K562 (cell line): ENCODE measurements around the gene LTA. TPM values are rescaled to one million over a fixed set of nuclear protein-coding genes. Genes with fewer than 3 reads are reported as not detected.

ENCODE experiments used
- EWSR1 ChIP-seq: fragments of 450-650 bp; IDR thresholded peaks from 2 replicates; pipeline ENCODE4 v1.6.1; 2018; ENCODE audit warnings: borderline replicate concordance, mild to moderate bottlenecking, low read depth, moderate library complexity; ENCODE audit not compliant: partially characterized antibody
- HCFC1 ChIP-seq: IDR thresholded peaks from 2 replicates; pipeline ENCODE4 v1.6.1; 2012; ENCODE audit warnings: low read depth, low read length, improper control_type of control experiment
- ILK ChIP-seq: fragments of 450-650 bp; IDR thresholded peaks from 2 replicates; pipeline ENCODE4 v1.6.1; 2016; ENCODE audit warnings: missing genetic modification characterization, low read depth, mild to moderate bottlenecking, missing compliant biosample characterization, moderate library complexity, borderline replicate concordance
- KDM4B ChIP-seq, 2 experiments: fragments of 450-650 bp in 1 of 2; sonication (generic) in 1 of 2; IDR thresholded peaks; 2 replicates each; pipeline ENCODE4 v1.6.1; 2016 to 2017; ENCODE audit warnings: borderline replicate concordance in 2 of 2, antibody characterized with exemption in 1 of 2, low read depth in 1 of 2, mild to moderate bottlenecking in 1 of 2
- KDM5B ChIP-seq: fragments of 200-600 bp; sonication (generic); IDR thresholded peaks from 2 replicates; pipeline ENCODE4 v1.6.1; 2012; ENCODE audit warnings: low read depth, mild to moderate bottlenecking, moderate library complexity, low read length, control low read depth, inconsistent platforms; ENCODE audit not compliant: insufficient replicate concordance
- PML ChIP-seq: IDR thresholded peaks from 2 replicates; pipeline ENCODE4 v1.6.1; 2012; ENCODE audit warnings: low read length, inconsistent platforms
- SAFB2 ChIP-seq: fragments of 200-400 bp; formaldehyde crosslinking; IDR thresholded peaks from 2 replicates; pipeline ENCODE4 v1.6.1; 2018; ENCODE audit warnings: borderline replicate concordance, low read length, low read depth, moderate library complexity; ENCODE audit not compliant: severe bottlenecking
- ZNF551 ChIP-seq: fragments of 250-450 bp; sonication (Bioruptor Pico); IDR thresholded peaks from 2 replicates; pipeline ENCODE4 v1.5.0; 2021; ENCODE audit warnings: mild to moderate bottlenecking, moderate library complexity
- polyA plus RNA-seq, 8 experiments: library from polyadenylated mRNA; depleted of rRNA in 4 of 8; stranded (reverse) in 5 of 8; unstranded in 3 of 8; fragments of >200 nt; fragmentation: Nextera tagmentation in 2 of 8; fragmentation: Illumina TruSeq in 1 of 8; extraction: Ambion mirVana in 2 of 8; extraction: Trizol in 1 of 8; gene quantifications; 2 replicates each; pipeline versions ENCODE4 v1.2.1 to v1.2.3, GENCODE V29; 2011 to 2014; ENCODE audit warnings: inconsistent platforms in 1 of 8, missing spikeins in 1 of 8
- total RNA-seq, 7 experiments: library from RNA; depleted of rRNA in 6 of 7; stranded (reverse); fragments of >200 nt in 6 of 7; fragmentation: Illumina TruSeq in 2 of 7; extraction: Trizol in 2 of 7; gene quantifications; 2 replicates each; pipeline versions ENCODE4 v1.2.1 to v1.2.3, GENCODE V29; 2011 to 2021; ENCODE audit warnings: low replicate concordance in 1 of 7
- TF ChIP-seq, protein P1 (sequence below): sonication (generic); formaldehyde crosslinking; IDR thresholded peaks from 2 replicates; pipeline ENCODE4 v1.9.0; 2022; ENCODE audit warnings: mild to moderate bottlenecking, missing genetic modification reagents
- TF ChIP-seq, protein P2 (sequence below): fragments of 250-450 bp; sonication (Bioruptor Pico); IDR thresholded peaks from 2 replicates; pipeline ENCODE4 v1.9.0; 2021; ENCODE audit warnings: mild to moderate bottlenecking
- TF ChIP-seq, protein P3 (sequence below): fragments of 450-650 bp; IDR thresholded peaks from 2 replicates; pipeline ENCODE4 v1.7.0; 2016; ENCODE audit warnings: borderline replicate concordance
- TF ChIP-seq, protein P4 (sequence below): fragments of 200-800 bp; sonication (Bioruptor generic); IDR thresholded peaks from 2 replicates; pipeline ENCODE4 v1.6.1; 2016; ENCODE audit warnings: missing genetic modification characterization, missing compliant biosample characterization
- TF ChIP-seq, protein P5 (sequence below): sonication (generic); formaldehyde crosslinking; IDR thresholded peaks from 2 replicates; pipeline ENCODE4 v1.8.0; 2023; ENCODE audit warnings: mild to moderate bottlenecking, missing genetic modification reagents
- TF ChIP-seq, protein P6 (sequence below): fragments of 450-650 bp; IDR thresholded peaks from 2 replicates; pipeline ENCODE4 v1.6.1; 2016; ENCODE audit warnings: low read depth, mild to moderate bottlenecking, moderate library complexity

LTA gene
- total and polyA plus RNA-seq, 9 of the 15 experiments (the other 6 are each of a cell fraction or from before 2014, with no cell fraction given), result 0.80 TPM; not detected in 8

DNA sequence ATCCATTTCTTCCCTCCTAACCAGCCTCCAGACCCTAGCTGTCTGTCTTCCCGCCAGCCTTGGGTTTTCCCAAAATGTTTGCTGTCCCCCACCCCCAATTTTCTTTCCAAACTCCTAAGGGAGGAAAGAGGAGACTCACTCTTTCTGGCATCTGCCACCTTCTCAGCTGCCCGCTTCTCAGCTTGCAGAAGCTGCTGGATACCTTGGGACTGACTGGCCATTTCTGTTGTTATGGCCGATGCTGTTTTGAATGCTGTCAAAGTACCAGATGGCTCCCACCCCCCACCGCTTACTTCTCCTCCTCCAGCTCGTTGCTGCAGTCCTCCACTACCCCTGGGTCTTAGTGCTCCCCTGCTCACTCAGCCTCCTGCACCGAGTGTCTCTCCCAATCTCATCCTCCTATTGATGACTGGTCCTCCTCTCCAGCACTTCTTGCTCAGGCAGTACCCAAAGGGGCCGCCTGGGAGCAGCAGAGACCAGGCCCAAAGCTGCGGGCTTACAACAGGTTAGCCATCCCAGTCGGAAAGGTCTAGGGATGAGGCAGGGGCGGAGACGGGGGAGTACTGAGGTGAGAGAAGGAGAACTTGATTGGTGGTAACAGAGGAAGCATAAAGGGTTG lies 25.6 kb upstream of the LTA start, which contains the start of gene ATP6V1G2 (continued):
- TF ChIP-seq SAFB2, result no peak
- TF ChIP-seq ZNF551 (CRISPR knock-in tag), result no peak
- no peak for TF ChIP-seq KDM4B (IDR thresholded peaks at IDR 0.05; ENCODE audit: borderline replicate concordance in 2 of 2, low read depth in 1 of 2)
- TF ChIP-seq, protein P1, sequence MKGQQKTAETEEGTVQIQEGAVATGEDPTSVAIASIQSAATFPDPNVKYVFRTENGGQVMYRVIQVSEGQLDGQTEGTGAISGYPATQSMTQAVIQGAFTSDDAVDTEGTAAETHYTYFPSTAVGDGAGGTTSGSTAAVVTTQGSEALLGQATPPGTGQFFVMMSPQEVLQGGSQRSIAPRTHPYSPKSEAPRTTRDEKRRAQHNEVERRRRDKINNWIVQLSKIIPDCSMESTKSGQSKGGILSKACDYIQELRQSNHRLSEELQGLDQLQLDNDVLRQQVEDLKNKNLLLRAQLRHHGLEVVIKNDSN (CRISPR knock-in tag), result no peak
- no peak for TF ChIP-seq ILK (tag)
- TF ChIP-seq, protein P2, sequence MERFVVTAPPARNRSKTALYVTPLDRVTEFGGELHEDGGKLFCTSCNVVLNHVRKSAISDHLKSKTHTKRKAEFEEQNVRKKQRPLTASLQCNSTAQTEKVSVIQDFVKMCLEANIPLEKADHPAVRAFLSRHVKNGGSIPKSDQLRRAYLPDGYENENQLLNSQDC (CRISPR knock-in tag), result no peak
- TF ChIP-seq PML, result no peak
- TF ChIP-seq, protein P3, sequence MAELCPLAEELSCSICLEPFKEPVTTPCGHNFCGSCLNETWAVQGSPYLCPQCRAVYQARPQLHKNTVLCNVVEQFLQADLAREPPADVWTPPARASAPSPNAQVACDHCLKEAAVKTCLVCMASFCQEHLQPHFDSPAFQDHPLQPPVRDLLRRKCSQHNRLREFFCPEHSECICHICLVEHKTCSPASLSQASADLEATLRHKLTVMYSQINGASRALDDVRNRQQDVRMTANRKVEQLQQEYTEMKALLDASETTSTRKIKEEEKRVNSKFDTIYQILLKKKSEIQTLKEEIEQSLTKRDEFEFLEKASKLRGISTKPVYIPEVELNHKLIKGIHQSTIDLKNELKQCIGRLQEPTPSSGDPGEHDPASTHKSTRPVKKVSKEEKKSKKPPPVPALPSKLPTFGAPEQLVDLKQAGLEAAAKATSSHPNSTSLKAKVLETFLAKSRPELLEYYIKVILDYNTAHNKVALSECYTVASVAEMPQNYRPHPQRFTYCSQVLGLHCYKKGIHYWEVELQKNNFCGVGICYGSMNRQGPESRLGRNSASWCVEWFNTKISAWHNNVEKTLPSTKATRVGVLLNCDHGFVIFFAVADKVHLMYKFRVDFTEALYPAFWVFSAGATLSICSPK, result no peak
- peak; percentile 50; the same call in 1 of the 2 replicates for TF ChIP-seq HCFC1
- no peak for TF ChIP-seq KDM5B
- TF ChIP-seq, protein P4, sequence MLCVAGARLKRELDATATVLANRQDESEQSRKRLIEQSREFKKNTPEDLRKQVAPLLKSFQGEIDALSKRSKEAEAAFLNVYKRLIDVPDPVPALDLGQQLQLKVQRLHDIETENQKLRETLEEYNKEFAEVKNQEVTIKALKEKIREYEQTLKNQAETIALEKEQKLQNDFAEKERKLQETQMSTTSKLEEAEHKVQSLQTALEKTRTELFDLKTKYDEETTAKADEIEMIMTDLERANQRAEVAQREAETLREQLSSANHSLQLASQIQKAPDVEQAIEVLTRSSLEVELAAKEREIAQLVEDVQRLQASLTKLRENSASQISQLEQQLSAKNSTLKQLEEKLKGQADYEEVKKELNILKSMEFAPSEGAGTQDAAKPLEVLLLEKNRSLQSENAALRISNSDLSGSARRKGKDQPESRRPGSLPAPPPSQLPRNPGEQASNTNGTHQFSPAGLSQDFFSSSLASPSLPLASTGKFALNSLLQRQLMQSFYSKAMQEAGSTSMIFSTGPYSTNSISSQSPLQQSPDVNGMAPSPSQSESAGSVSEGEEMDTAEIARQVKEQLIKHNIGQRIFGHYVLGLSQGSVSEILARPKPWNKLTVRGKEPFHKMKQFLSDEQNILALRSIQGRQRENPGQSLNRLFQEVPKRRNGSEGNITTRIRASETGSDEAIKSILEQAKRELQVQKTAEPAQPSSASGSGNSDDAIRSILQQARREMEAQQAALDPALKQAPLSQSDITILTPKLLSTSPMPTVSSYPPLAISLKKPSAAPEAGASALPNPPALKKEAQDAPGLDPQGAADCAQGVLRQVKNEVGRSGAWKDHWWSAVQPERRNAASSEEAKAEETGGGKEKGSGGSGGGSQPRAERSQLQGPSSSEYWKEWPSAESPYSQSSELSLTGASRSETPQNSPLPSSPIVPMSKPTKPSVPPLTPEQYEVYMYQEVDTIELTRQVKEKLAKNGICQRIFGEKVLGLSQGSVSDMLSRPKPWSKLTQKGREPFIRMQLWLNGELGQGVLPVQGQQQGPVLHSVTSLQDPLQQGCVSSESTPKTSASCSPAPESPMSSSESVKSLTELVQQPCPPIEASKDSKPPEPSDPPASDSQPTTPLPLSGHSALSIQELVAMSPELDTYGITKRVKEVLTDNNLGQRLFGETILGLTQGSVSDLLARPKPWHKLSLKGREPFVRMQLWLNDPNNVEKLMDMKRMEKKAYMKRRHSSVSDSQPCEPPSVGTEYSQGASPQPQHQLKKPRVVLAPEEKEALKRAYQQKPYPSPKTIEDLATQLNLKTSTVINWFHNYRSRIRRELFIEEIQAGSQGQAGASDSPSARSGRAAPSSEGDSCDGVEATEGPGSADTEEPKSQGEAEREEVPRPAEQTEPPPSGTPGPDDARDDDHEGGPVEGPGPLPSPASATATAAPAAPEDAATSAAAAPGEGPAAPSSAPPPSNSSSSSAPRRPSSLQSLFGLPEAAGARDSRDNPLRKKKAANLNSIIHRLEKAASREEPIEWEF (CRISPR knock-in tag), result no peak
- TF ChIP-seq, protein P5, sequence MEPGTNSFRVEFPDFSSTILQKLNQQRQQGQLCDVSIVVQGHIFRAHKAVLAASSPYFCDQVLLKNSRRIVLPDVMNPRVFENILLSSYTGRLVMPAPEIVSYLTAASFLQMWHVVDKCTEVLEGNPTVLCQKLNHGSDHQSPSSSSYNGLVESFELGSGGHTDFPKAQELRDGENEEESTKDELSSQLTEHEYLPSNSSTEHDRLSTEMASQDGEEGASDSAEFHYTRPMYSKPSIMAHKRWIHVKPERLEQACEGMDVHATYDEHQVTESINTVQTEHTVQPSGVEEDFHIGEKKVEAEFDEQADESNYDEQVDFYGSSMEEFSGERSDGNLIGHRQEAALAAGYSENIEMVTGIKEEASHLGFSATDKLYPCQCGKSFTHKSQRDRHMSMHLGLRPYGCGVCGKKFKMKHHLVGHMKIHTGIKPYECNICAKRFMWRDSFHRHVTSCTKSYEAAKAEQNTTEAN, result no peak
- TF ChIP-seq, protein P6, sequence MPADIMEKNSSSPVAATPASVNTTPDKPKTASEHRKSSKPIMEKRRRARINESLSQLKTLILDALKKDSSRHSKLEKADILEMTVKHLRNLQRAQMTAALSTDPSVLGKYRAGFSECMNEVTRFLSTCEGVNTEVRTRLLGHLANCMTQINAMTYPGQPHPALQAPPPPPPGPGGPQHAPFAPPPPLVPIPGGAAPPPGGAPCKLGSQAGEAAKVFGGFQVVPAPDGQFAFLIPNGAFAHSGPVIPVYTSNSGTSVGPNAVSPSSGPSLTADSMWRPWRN, result no peak
- TF ChIP-seq EWSR1, result no peak
